GM19023 (cell line): ENCODE data around the gene PPP1R12C.
"Not testable (repeated sequence)": the region's sequence is repeated elsewhere in the genome, so short reads cannot be mapped to it uniquely, and the experiment has no call there.

Experiments
- ATAC-seq: cut with Tn5 transposase; IDR thresholded peaks from one replicate; pipeline ENCODE4 v1.9.1; 2021; ENCODE audit warnings: mild to moderate bottlenecking, moderate library complexity; ENCODE audit not compliant: unreplicated experiment

PPP1R12C gene

DNA sequence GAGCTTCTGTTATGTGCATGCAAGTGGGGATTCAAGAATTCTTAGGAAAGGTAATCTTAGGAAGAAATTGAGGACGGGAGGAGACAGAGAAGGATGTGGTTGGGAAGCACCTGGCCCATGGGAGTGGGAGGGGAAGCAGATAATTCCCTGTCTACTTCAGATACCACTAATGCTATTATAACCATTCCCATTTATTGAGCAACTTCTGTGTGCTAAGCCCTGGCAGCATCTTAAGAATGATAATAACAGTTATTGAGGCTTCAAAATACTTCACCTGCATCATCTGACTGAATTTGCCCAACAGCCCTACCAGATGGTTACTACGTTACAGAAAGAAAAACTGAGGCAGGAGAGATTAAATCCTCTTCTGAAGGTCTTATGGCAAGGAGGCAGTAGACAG is 40.3 kb downstream of the PPP1R12C start:
- no peak for ATAC-seq

- ATAC-seq, result no peak
Observed at GRCh38 chr19:55076321-55076720, 41.1 kb downstream of the PPP1R12C start.

GRCh38 chr19:55075371-55075998 is 42.0 kb downstream of the PPP1R12C start, which contains the start of gene EPS8L1:
Gene EPS8L1, plus strand, starts transcription at chr19:55075869. Its CDS starts 576 bp downstream, at chr19:55076445.
- ATAC-seq, result no peak

DNA sequence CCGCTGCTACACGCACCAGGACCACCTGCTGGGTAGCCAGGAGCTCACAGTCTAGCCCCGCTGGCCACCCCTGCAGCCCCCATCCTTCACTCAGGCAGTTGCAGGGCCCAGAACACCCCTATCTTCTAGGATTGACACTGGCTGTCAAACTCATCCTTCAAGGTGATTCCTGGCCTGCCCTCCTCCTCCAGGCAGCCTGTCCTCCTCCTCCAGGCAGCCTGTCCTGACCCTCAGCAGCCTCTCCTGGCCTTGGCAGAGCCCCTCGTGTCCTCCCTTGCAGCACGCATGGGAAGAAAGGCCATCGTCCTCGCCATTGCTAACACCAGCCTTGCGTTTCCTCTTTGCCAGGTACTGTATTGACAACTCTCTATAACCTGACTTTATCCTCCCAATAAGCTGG is 45.5 kb downstream of the PPP1R12C start:
- ATAC-seq, result no peak

GRCh38 chr19:55071129-55071502 is 46.3 kb downstream of the PPP1R12C start:
- no peak for ATAC-seq

GRCh38 chr19:55070466-55071128 is 46.8 kb downstream of the PPP1R12C start:
- ATAC-seq, result no peak

GRCh38 chr19:55069865-55070197 is 47.6 kb downstream of the PPP1R12C start:
- no peak for ATAC-seq

GRCh38 chr19:55068950-55069864 is 48.2 kb downstream of the PPP1R12C start:
- ATAC-seq, result no peak

DNA sequence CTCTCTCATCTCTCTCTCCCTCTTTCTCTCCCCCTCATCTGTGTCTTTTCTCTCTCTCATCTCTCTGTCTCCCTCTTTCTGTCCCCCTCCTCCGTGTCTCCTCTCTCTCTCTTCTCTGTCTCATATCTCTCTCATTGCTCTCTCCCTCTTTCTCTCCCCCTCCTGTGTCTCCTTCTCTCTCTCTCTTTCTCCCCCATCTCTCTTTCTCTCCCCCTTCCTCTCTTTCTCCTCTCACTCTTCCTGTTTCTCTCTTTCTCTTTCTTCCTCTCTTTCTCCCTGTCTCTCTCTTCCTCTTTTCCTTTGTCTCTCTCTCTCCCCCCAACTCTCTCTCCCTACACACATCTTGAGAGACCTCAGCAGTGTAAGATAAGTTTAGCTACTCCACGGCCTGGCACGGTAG is 49.6 kb downstream of the PPP1R12C start:
- ATAC-seq, result no peak

DNA sequence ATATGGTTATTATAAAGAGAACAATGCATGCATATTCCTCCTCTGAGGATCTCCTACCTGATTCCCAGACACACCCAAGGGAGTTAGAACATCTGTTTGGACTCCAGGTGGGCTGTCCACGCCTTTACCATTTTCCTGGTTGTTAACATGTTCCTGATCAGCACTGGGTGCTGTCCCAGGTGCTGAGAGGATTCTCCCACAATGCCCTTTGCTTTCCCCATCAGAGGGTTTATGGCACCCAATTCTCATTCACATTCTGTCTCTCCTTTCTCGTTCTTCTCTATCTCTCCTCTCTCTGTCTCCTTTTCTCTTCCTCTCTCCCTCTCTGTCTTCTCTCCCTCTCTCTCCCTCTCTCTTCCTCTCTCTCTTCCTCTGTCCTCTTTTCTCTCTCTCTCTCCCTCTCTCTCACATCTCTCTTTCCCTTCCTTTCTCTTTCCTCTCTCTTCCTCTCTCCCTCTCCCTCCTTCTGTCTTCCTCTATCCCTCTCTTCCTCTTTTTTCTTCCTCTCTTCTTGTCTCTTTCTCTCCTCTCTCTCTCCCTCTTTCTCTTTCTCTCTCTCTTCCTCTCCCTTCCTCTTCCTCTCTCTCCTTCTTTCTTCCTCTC is 51.2 kb downstream of the PPP1R12C start:
- ATAC-seq, result no peak

GRCh38 chr19:55065516-55065915 is 51.9 kb downstream of the PPP1R12C start:
- ATAC-seq, result not testable (repeated sequence)

DNA sequence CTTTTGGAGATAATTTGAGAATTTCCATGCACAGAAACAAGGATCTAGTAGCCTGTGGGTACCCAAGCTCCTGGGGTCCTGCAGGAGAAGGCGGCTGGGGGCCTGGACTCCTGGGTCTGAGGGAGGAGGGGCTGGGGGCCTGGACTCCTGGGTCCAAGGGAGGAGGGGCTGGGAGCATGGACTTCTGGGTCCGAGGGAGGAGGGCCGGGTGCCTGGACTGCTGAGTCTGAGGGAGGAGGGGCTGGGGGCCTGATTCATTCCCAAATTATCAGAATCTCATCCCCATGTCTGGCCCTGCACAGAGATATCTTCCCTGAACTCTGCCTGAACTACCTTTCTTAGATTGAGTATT is 54.0 kb downstream of the PPP1R12C start:
- no peak for ATAC-seq

- peak; percentile 97 for ATAC-seq
Observed at GRCh38 chr19:55062735-55063491, 54.5 kb downstream of the PPP1R12C start, which contains the start of gene RDH13. Gene RDH13, minus strand, starts transcription at chr19:55063148. Its CDS starts 116 bp downstream, at chr19:55063032.

- ATAC-seq, result not testable (repeated sequence)
Observed at GRCh38 chr19:55060287-55060686, 57.1 kb downstream of the PPP1R12C start.

DNA sequence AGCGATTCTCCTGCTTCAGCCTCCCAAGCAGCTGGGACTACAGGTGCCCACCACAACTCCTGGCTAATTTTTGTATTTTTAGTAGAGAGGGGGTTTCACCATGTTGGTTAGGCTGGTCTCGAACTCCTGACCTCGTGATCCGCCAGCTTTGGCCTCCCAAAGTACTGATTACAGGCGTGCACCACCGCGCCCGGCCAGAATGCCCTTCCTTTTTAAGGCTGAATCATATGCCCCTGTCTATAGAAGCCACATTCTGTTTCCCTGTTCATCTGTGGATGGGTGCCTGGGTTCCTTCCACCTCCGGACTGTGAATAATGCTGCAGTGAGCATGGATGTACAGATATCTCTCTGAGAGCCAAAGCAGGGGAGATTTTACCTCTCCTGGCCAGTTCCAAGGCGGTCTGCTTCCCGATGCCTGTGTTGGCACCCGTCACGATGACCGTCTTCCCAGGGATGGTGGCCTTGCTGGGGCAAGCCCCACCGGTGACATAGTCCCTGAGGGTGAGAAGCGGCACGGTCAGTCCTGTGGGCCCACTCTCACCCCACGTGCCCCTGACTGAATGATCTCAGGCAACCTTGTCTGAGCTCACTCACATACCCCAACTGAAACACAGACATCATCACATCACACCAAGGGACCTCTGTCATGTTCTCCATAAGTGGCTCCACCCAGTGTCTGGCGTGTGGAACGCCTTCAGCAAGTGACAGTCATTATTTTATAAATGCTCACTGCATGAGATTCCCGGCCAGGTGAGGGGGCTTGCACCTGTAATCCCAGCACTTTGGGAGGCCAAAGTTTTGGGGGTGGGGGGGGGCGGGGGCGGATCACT is 58.4 kb downstream of the PPP1R12C start:
- ATAC-seq, result no peak

- no peak for ATAC-seq
Observed at GRCh38 chr19:55056827-55057226, 60.6 kb downstream of the PPP1R12C start.

DNA sequence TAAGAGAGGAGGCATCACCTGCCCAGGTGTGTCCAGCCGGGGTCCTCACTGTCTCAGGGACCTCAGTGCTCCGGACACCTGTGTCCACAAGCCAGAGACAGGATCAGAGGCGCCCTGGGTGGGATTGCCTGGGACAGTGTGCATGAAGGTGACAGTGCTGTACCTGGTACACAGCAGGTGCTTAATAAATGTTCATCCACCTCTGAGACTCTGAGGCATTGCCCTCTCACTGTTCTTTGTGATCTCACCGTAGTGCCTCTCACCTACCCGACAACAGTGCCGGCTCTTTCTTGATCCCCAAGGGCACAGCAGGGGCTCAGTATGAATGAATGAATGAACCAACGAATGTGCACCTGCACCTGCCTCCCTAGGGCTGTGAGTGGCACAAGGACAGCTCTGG is 63.7 kb downstream of the PPP1R12C start:
- ATAC-seq, result no peak

- no peak for ATAC-seq
Observed at GRCh38 chr19:55050749-55051532, 66.5 kb downstream of the PPP1R12C start.

DNA sequence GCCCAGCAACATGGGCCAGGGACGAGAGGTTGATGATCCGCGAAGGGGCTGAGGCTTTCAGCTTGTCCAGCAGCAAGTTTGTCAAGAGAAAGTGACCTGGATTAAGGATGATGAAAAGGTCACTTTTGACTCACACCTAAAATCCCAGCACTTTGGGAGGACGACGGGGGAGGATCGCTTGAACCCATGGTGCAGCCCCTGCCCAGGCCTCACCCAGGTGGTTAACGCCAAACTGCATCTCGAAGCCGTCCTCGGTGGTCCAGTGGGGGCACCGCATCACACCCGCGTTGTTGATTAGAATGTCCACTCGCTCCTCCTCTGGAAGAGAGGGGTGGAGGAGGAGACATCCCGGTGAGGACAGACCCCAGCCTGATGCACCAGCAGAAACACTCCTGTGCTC is 69.0 kb downstream of the PPP1R12C start:
- no peak for ATAC-seq
